Measurements from ENCODE around the gene LHFPL3.

Gene LHFPL3

GRCh38 chr7:104846731-104847130 is 518.3 kb downstream of the LHFPL3 start:
- POLR2A ChIA-PET, result no interaction called here
- no peak for TF ChIP-seq BHLHE40 (IDR thresholded peaks at IDR 0.05; ENCODE audit: borderline replicate concordance)
- no peak for TF ChIP-seq L3MBTL2 (conservative IDR thresholded peaks at IDR 0.05)
- TF ChIP-seq FOXK2 (IDR thresholded peaks at IDR 0.05), result no peak
- CTCF ChIA-PET, result interaction anchor here (0.8 to 2.7 kb wide), 3 partner anchors 26 to 71 kb away, joined by 3 to 11 read pairs (median 4); no protein-coding TSS in a partner anchor
- DNase-seq (ENCODE audit: extremely low spot score), result no peak

GRCh38 chr7:104848138-104848990 is 520.0 kb downstream of the LHFPL3 start:
- no peak for TF ChIP-seq NFRKB (IDR thresholded peaks at IDR 0.05)
- no peak for TF ChIP-seq FOXA1 (IDR thresholded peaks at IDR 0.05)
- no peak for TF ChIP-seq BHLHE40 (IDR thresholded peaks at IDR 0.05; ENCODE audit: borderline replicate concordance)
- no peak for TF ChIP-seq L3MBTL2 (conservative IDR thresholded peaks at IDR 0.05)
- TF ChIP-seq LEF1 (IDR thresholded peaks at IDR 0.05; ENCODE audit: borderline replicate concordance), result no peak
- TF ChIP-seq FOXK2 (IDR thresholded peaks at IDR 0.05), result no peak
- no peak for TF ChIP-seq TARDBP (IDR thresholded peaks at IDR 0.05)
- TF ChIP-seq CTBP1 (IDR thresholded peaks at IDR 0.05; ENCODE audit: borderline replicate concordance), result no peak
- TF ChIP-seq ELF4 (IDR thresholded peaks at IDR 0.05), result no peak
- TF ChIP-seq ARNT (IDR thresholded peaks at IDR 0.05), result no peak
- CTCF ChIA-PET, result interaction anchor here (0.5 to 2.7 kb wide), 10 partner anchors 10 to 1275 kb away, joined by 3 to 14 read pairs (median 4); no protein-coding TSS in a partner anchor
- peak; percentile 50 for DNase-seq (ENCODE audit: extremely low spot score)
- POLR2A ChIA-PET, result no interaction called here

GRCh38 chr7:104850374-104850773 is 522.0 kb downstream of the LHFPL3 start:
- no peak for DNase-seq (ENCODE audit: extremely low spot score)
- POLR2A ChIA-PET, result no interaction called here
- CTCF ChIA-PET, result no interaction called here
- TF ChIP-seq SUZ12 (IDR thresholded peaks at IDR 0.05), result no peak
- TF ChIP-seq FOXM1 (IDR thresholded peaks at IDR 0.05; ENCODE audit: borderline replicate concordance), result no peak
- no peak for TF ChIP-seq LEF1 (IDR thresholded peaks at IDR 0.05; ENCODE audit: borderline replicate concordance)
- TF ChIP-seq FOXK2 (IDR thresholded peaks at IDR 0.05), result no peak
- no peak for TF ChIP-seq FOXA1 (IDR thresholded peaks at IDR 0.05)
- no peak for TF ChIP-seq HDGF (IDR thresholded peaks at IDR 0.05; ENCODE audit: borderline replicate concordance)
- TF ChIP-seq PKNOX1 (IDR thresholded peaks at IDR 0.05), result no peak
- TF ChIP-seq BHLHE40 (IDR thresholded peaks at IDR 0.05; ENCODE audit: borderline replicate concordance), result no peak

- ChIA-PET POLR2A (no interaction called here), CTCF (interaction anchor here (1.2 kb wide), 1 partner anchor 620 kb away, joined by 4 read pairs; no protein-coding TSS in a partner anchor)
- no peak for DNase-seq (ENCODE audit: extremely low spot score)
- TF ChIP-seq BHLHE40 (IDR thresholded peaks at IDR 0.05; ENCODE audit: borderline replicate concordance) (no peak), NFRKB (IDR thresholded peaks at IDR 0.05) (no peak), FOXA1 (IDR thresholded peaks at IDR 0.05) (no peak), FOXK2 (IDR thresholded peaks at IDR 0.05) (no peak), PKNOX1 (IDR thresholded peaks at IDR 0.05) (no peak), FOXM1 (IDR thresholded peaks at IDR 0.05; ENCODE audit: borderline replicate concordance) (no peak), SUZ12 (IDR thresholded peaks at IDR 0.05) (no peak)
Observed at GRCh38 chr7:104851268-104851667, 522.9 kb downstream of the LHFPL3 start.

GRCh38 chr7:104852386-104852785 is 524.0 kb downstream of the LHFPL3 start:
- CTCF ChIA-PET, result interaction anchor here (1.2 to 1.6 kb wide), 2 partner anchors 10 to 621 kb away, joined by 4 to 10 read pairs; no protein-coding TSS in a partner anchor
- TF ChIP-seq ZNF384 (IDR thresholded peaks at IDR 0.05) (no peak), NFRKB (IDR thresholded peaks at IDR 0.05) (no peak), PKNOX1 (IDR thresholded peaks at IDR 0.05) (no peak), HDGF (IDR thresholded peaks at IDR 0.05; ENCODE audit: borderline replicate concordance) (no peak), BHLHE40 (IDR thresholded peaks at IDR 0.05; ENCODE audit: borderline replicate concordance) (no peak), TARDBP (IDR thresholded peaks at IDR 0.05) (no peak), ELF4 (IDR thresholded peaks at IDR 0.05) (no peak), SP1 (IDR thresholded peaks at IDR 0.05) (no peak), ARNT (IDR thresholded peaks at IDR 0.05) (no peak), CTBP1 (IDR thresholded peaks at IDR 0.05; ENCODE audit: borderline replicate concordance) (no peak), L3MBTL2 (conservative IDR thresholded peaks at IDR 0.05) (no peak), FOXM1 (IDR thresholded peaks at IDR 0.05; ENCODE audit: borderline replicate concordance) (no peak), FOXK2 (IDR thresholded peaks at IDR 0.05) (no peak), LEF1 (IDR thresholded peaks at IDR 0.05; ENCODE audit: borderline replicate concordance) (no peak)
- no peak for DNase-seq (ENCODE audit: extremely low spot score)
- POLR2A ChIA-PET, result no interaction called here

GRCh38 chr7:104855861-104856260 is 527.5 kb downstream of the LHFPL3 start:
- POLR2A ChIA-PET, result no interaction called here
- CTCF ChIA-PET, result no interaction called here
- DNase-seq (ENCODE audit: extremely low spot score), result no peak
- TF ChIP-seq TARDBP (IDR thresholded peaks at IDR 0.05) (no peak), L3MBTL2 (conservative IDR thresholded peaks at IDR 0.05) (no peak), ZNF384 (IDR thresholded peaks at IDR 0.05) (no peak), ARNT (IDR thresholded peaks at IDR 0.05) (no peak), FOXM1 (IDR thresholded peaks at IDR 0.05; ENCODE audit: borderline replicate concordance) (no peak), HDGF (IDR thresholded peaks at IDR 0.05; ENCODE audit: borderline replicate concordance) (no peak)

All from HEK293T (cell line).